ENCODE data around the gene EXOSC6.
"Not testable (repeated sequence)": the region's sequence is repeated elsewhere in the genome, so short reads cannot be mapped to it uniquely, and the experiment has no call there.

Gene EXOSC6

DNA sequence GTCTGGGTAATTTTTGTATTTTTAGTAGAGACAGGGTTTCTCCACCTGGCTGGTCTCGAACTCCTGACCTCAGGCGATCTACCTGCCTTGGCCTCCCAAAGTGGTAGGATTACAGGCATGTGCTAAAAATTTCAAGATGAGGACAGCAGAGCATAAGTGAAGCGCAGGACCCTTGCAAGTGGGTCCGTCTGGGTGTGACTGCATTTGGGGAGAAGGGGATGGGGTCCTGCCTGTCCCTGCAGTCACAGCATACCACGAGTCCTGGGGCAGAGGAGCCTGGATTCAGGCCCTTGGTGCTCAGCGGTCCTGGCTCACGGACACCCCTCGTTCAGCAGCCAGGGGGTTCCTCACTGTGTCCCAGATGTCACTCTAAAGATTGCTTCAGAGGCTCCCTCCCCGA lies 53.5 kb downstream of the EXOSC6 start:
- DNase-seq, result not testable (repeated sequence)

DNA sequence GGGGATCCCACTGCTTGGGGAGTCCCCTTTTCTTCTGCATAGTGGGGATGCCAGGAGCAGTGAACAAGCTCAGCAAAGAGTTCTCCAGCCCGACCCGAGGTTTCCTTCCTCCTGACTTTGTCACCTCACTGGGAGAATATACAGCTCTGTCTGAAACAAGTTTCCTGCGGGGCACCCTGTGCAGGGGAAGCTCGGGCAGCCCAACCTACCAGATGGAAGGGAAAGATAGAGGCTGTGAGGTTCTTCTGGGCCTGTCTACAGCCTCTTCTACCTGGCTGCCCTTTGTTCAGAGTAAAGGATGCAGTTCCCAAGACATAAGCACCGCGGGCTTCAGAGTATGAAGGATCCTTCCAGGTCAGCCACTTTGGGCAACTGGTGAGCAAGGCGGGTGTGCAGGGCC lies 54.1 kb downstream of the EXOSC6 start:
- DNase-seq, result not testable (repeated sequence)
